ENCODE results near the gene PPM1M. TPM values are rescaled to one million over a fixed set of nuclear protein-coding genes. Genes with fewer than 3 reads are reported as not detected.

PPM1M gene
- total and polyA plus RNA-seq, 2 donors (not counting 1 experiment from before 2014, with no cell fraction given): 19.7 to 37.8 TPM

DNA sequence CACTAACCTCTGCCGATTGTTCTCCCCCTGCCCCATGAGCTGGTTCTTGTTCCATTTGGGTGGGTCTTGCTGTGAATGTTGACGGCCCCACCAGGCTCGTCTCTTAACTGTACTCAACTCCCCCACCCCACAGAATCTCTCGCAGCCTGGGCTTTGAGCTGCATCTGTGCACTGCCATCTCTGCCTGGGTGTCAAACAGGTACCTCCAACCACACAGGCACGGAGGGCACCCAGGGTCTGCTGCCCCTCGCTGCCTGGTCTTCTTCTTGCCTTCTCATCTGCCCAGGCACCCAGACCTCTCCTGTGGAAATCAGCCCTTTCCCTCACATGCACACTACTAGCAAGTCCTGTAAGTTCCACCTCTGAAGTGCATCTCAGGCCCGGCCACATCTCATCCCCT, 30.2 kb upstream of the PPM1M start:
- H4K20me1 ChIP-seq (ENCODE audit: control insufficient read depth, extremely low read depth, insufficient read depth, low read length): no peaks in the 10 kb centered on the region
- H3K9ac ChIP-seq (ENCODE audit: insufficient read depth, low read length): no peak overlapping the region
- H2AFZ ChIP-seq (ENCODE audit: low read length): no peak overlapping the region
- H3K9me3 ChIP-seq (ENCODE audit: control insufficient read depth, insufficient read depth, low read depth, low read length): no peaks in the 10 kb centered on the region
- TF ChIP-seq, protein P1, sequence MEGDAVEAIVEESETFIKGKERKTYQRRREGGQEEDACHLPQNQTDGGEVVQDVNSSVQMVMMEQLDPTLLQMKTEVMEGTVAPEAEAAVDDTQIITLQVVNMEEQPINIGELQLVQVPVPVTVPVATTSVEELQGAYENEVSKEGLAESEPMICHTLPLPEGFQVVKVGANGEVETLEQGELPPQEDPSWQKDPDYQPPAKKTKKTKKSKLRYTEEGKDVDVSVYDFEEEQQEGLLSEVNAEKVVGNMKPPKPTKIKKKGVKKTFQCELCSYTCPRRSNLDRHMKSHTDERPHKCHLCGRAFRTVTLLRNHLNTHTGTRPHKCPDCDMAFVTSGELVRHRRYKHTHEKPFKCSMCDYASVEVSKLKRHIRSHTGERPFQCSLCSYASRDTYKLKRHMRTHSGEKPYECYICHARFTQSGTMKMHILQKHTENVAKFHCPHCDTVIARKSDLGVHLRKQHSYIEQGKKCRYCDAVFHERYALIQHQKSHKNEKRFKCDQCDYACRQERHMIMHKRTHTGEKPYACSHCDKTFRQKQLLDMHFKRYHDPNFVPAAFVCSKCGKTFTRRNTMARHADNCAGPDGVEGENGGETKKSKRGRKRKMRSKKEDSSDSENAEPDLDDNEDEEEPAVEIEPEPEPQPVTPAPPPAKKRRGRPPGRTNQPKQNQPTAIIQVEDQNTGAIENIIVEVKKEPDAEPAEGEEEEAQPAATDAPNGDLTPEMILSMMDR (conservative IDR thresholded peaks at IDR 0.05 in 1 of 2, IDR thresholded peaks at IDR 0.05 in 1 of 2; ENCODE audit: low read depth in 1 of 2, low read length in 2 of 2): no peak
- DNase-seq (ENCODE audit: low read depth in 2 of 2): no peak
- H3K79me2 ChIP-seq (ENCODE audit: control insufficient read depth, insufficient read depth, low read length): no peaks in the 10 kb centered on the region
- H3K36me3 ChIP-seq (ENCODE audit: control insufficient read depth, insufficient read depth, low read length): peaks cover 26% of the 10 kb centered on the region
- H3K4me1 ChIP-seq (ENCODE audit: control insufficient read depth, extremely low read depth, insufficient read depth, low read length): peaks cover 9% of the 10 kb centered on the region
- no peak overlapping the region for H3K4me3 ChIP-seq (replicated peaks in 1 of 4; ENCODE audit: control extremely low read depth in 1 of 4, insufficient read depth in 1 of 4, low read depth in 3 of 4, low read length in 4 of 4)
- H3K27ac ChIP-seq (ENCODE audit: insufficient read depth, low read length): no peak overlapping the region
- H3K27me3 ChIP-seq (ENCODE audit: control insufficient read depth, insufficient read depth, low read length): no peaks in the 10 kb centered on the region
- H3K4me2 ChIP-seq (ENCODE audit: extremely low read depth, insufficient read depth, low read length): no peak overlapping the region

DNA sequence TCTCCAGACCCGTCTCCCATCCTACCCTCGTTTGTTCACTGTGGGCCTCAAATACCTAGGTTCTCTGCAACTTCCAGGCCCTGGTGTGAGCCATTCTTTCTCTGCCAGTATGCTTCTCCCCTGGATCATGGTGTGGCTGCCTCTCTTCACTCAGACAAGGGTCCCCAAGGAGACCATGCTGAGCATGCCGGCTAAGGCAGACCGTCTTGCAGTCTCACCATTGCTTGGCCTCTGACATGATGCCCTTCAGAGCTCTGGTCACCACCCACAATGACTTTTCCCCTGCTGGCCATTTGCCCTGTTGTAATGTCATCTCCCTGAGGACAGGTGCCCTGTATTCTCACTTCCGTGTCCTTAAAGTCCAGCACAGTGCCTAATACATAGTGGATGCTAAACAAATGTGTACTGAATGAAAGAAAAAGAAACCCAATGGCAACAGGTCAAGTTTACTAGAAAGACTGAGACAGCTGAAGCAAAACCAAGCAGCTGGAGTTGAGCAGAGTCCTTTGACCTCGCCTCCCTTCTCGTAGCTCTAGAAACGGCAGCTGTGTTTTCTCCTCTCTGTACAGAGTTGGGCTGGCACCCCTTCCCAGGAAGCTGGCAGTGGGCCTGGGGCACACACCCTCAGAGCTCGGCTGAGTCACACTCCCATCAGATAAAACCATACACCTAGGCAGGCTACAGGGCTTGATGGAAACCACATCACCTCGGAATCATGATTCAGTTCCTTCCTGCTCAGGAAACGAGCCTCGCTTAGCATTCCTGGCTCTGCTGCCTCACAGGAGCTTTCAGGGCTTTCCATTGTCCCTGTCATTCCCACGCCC, 28.8 kb upstream of the PPM1M start:
- Histone ChIP-seq H3K4me2 (ENCODE audit: extremely low read depth, insufficient read depth, low read length) (peak overlapping the region; percentile 56), H4K20me1 (ENCODE audit: control insufficient read depth, extremely low read depth, insufficient read depth, low read length) (no peaks in the 10 kb centered on the region), H3K9ac (ENCODE audit: insufficient read depth, low read length) (no peak overlapping the region), H3K27me3 (ENCODE audit: control insufficient read depth, insufficient read depth, low read length) (no peaks in the 10 kb centered on the region), H3K4me3 (replicated peaks in 1 of 4; ENCODE audit: control extremely low read depth in 1 of 4, insufficient read depth in 1 of 4, low read depth in 3 of 4, low read length in 4 of 4) (no peak overlapping the region), H3K27ac (ENCODE audit: insufficient read depth, low read length) (no peak overlapping the region), H3K4me1 (ENCODE audit: control insufficient read depth, extremely low read depth, insufficient read depth, low read length) (peaks cover 9% of the 10 kb centered on the region), H2AFZ (ENCODE audit: low read length) (no peak overlapping the region), H3K9me3 (ENCODE audit: control insufficient read depth, insufficient read depth, low read depth, low read length) (no peaks in the 10 kb centered on the region), H3K36me3 (ENCODE audit: control insufficient read depth, insufficient read depth, low read length) (peaks cover 16% of the 10 kb centered on the region), H3K79me2 (ENCODE audit: control insufficient read depth, insufficient read depth, low read length) (no peaks in the 10 kb centered on the region)
- TF ChIP-seq EZH2 (IDR thresholded peaks at IDR 0.05; ENCODE audit: low read length, missing control alignments): no peak
- TF ChIP-seq, protein P1 (conservative IDR thresholded peaks at IDR 0.05 in 1 of 2, IDR thresholded peaks at IDR 0.05 in 1 of 2; ENCODE audit: low read depth in 1 of 2, low read length in 2 of 2): no peak
- peak; percentile 85 to 92 for DNase-seq (ENCODE audit: low read depth in 2 of 2)

DNA sequence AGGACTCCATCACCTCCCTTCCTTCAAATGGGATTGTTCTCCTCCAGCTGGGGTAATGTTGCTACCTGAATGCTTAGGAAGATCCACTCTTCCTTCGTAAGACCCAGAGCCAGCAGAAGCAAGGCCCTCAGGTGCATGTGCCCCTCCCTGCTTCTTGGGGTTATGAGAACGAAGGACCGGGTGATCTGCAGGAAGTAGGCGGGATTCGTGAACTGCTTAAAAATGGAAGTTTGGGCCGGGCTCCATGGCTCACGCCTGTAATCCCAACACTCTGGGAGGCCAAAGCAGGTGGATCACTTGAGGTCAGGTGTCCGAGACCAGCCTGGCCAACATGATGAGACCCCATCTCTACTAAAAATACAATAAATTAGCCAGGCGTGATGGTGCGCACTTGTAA, 28.2 kb upstream of the PPM1M start:
- Histone ChIP-seq H3K9ac (ENCODE audit: insufficient read depth, low read length) (no peak overlapping the region), H3K27me3 (ENCODE audit: control insufficient read depth, insufficient read depth, low read length) (no peaks in the 10 kb centered on the region), H3K79me2 (ENCODE audit: control insufficient read depth, insufficient read depth, low read length) (no peaks in the 10 kb centered on the region), H3K9me3 (ENCODE audit: control insufficient read depth, insufficient read depth, low read depth, low read length) (no peaks in the 10 kb centered on the region), H3K4me1 (ENCODE audit: control insufficient read depth, extremely low read depth, insufficient read depth, low read length) (peaks cover 9% of the 10 kb centered on the region), H3K27ac (ENCODE audit: insufficient read depth, low read length) (no peak overlapping the region), H4K20me1 (ENCODE audit: control insufficient read depth, extremely low read depth, insufficient read depth, low read length) (no peaks in the 10 kb centered on the region), H3K36me3 (ENCODE audit: control insufficient read depth, insufficient read depth, low read length) (peaks cover 12% of the 10 kb centered on the region), H2AFZ (ENCODE audit: low read length) (no peak overlapping the region), H3K4me2 (ENCODE audit: extremely low read depth, insufficient read depth, low read length) (no peak overlapping the region), H3K4me3 (replicated peaks in 1 of 4; ENCODE audit: control extremely low read depth in 1 of 4, insufficient read depth in 1 of 4, low read depth in 3 of 4, low read length in 4 of 4) (no peak overlapping the region)
- DNase-seq (ENCODE audit: low read depth in 2 of 2): no peak
- TF ChIP-seq EZH2 (IDR thresholded peaks at IDR 0.05; ENCODE audit: low read length, missing control alignments): no peak
- TF ChIP-seq, protein P1 (conservative IDR thresholded peaks at IDR 0.05 in 1 of 2, IDR thresholded peaks at IDR 0.05 in 1 of 2; ENCODE audit: low read depth in 1 of 2, low read length in 2 of 2): no peak
